HFF-Myc (cell line): ENCODE measurements around the gene CDH4.

ENCODE experiments used
- DNase-seq: peaks from one replicate; pipeline ENCODE4 v3.0.0-alpha.2; 2011; ENCODE audit warnings: low read depth; ENCODE audit errors: extremely low read depth
- H3K4me3 ChIP-seq: replicated peaks from 2 replicates; pipeline ENCODE4 v1.5.1; 2011; ENCODE audit warnings: low read depth, mild to moderate bottlenecking, control low read depth, low read length
- CTCF ChIP-seq: IDR thresholded peaks from 2 replicates; pipeline ENCODE4 v1.5.1; 2012; ENCODE audit warnings: mild to moderate bottlenecking, low read depth, low read length, control low read depth; ENCODE audit errors: missing control alignments

The CDH4 gene

GRCh38 chr20:61508301-61509096 lies 256.4 kb downstream of the CDH4 start:
- no peak for TF ChIP-seq CTCF
- no peak for DNase-seq
- H3K4me3 ChIP-seq: no peak overlapping the region

DNA sequence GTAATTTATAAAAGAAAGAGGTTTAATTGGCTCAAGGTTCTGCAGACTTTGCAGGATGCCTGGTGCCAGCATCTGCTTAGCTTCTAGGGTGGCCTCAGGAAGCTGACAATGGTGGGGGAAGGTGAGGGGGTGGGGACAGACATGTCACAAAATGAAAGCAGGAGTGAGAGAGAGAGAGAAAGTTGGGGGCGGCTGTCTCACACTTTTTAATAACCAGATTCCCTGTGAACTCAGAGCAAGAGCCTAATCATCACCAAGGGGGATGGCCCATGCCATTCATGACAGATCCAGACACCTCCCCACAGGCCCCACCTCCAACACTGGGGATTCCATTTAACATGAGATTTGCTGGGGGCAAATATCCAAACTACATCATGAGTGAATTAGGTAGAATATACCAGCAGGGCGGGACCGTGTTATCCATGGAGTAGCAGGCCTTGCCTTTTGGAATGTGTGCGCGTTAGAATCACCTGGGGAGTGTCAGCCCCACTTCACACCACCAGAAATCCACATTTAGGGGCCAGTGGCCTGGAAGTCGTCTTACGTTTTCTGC lies 258.8 kb downstream of the CDH4 start:
- no peak for DNase-seq
- no peak overlapping the region for H3K4me3 ChIP-seq
- TF ChIP-seq CTCF: no peak

DNA sequence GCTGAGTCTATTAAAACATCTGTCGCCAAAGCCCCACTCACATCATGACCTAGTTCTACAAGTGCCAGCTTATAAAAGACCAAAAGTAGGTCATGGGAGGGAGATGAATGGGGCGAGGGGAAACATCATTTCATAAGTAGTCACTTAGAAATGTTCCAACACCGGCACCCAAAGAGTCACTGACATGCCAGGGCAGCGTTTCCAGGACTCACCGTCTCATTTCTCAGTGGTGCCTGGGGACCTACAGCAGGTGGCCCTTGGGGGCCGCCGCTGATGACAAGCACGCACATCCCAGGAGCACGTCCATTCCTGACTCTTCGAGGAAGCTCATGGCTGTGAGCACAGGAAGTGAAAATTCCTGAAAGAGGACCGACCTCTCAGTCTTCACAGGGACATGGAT lies 260.4 kb downstream of the CDH4 start:
- no peak overlapping the region for H3K4me3 ChIP-seq
- TF ChIP-seq CTCF: no peak
- no peak for DNase-seq

GRCh38 chr20:61513124-61514017 lies 261.3 kb downstream of the CDH4 start:
- no peak overlapping the region for H3K4me3 ChIP-seq
- TF ChIP-seq CTCF: no peak
- no peak for DNase-seq

DNA sequence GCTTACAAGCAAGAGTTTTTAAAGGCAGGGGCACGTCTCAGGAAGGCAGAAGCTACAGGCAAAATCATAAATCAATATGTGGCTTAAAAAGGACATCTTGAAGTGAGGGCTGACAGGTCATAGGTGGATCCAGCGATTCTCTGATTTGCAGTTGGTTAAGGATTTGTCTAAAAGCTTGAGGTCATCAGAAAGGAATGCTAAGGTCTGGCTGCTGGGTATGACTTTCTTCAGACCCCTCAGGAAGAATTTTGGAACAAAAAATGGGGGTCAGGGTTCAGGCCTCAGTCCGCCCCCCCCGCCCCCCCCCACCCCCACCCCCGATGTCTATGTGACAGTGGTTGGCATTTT lies 261.9 kb downstream of the CDH4 start:
- H3K4me3 ChIP-seq: no peak overlapping the region
- TF ChIP-seq CTCF: no peak
- DNase-seq: no peak

DNA sequence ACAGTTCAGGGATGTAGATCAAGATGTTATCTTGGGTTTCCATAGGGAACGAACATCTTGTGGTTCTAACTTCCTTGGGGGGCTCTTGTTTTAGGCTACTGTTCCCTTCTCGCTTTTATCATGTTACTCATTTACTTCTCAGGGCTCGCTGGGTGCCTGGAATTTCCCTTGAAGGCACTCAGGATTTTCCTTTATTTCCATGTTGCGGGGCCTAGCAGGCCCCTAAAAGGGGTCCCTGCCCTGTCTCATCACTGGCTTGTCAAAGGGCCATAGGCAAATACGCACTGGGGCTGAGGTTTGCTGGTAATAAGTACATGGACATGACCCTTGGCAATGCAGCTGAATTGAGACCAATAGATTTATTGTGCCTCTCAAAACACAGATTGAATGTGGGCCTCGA lies 262.3 kb downstream of the CDH4 start:
- no peak for DNase-seq
- TF ChIP-seq CTCF: no peak
- H3K4me3 ChIP-seq: no peak overlapping the region
